Lower leg skin (tissue), 3 donors: ENCODE results near the gene TUBB6.

ENCODE experiments used
- POLR2A ChIP-seq, 2 donors: fragments of 450-650 bp; IDR thresholded peaks; one replicate each; pipeline ENCODE4 v1.6.1; 2016 to 2017; ENCODE audit warnings: antibody characterized with exemption in 2 of 2, mild to moderate bottlenecking in 1 of 2, moderate library complexity in 1 of 2
- TF ChIP-seq, protein P1 (sequence below), 3 donors: fragments of 450-650 bp; IDR thresholded peaks; one replicate each; pipeline ENCODE4 v1.5.1; 2016; ENCODE audit warnings: antibody characterized with exemption in 3 of 3, mild to moderate bottlenecking in 3 of 3, moderate library complexity in 2 of 3

DNA sequence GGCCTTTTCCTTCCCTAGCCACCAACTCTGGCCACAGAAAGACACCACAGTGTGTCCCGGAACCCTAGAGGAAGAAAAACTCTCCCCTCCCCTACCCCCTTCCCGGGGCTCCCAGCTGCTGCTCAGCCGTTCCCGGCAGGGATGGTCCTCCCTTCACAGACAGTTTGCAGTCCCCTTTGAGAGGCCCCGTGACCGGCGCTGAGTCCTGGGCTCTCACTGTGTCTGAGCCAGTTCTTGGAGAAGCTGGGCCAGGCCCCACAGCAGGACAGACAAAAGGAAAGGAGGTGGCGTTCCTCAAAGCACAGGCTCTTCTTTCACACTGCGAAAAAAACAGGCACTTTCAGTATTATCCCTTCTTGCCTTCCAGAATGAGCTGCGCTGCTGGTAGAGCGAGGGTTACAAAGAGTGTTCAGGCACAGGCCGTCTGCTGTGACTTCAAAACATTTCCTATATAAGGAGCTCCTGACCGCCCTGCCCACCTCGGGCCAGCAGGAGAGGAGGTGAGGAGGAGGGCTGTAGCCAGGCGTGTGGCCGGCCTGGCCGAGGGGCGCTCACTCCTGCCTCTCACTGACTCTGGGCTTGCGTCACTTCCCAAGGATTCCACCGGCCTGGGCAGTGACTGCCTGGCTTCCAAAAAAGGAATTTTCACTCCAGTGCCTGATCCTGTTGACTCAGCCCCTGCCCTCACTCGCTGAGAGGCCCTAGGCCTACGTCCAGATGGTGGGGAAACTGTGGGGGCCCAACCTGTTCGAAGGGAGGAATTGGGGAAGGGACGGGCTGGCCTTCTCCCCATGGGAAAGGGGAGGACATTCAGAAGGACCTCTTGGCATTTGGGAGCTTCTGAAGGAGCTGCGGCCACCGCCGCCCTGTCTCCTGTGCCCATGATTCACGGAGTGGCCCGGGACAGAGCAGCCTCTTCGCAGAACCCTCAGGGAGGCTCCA lies 29.0 kb upstream of the TUBB6 start:
- TF ChIP-seq, protein P1, sequence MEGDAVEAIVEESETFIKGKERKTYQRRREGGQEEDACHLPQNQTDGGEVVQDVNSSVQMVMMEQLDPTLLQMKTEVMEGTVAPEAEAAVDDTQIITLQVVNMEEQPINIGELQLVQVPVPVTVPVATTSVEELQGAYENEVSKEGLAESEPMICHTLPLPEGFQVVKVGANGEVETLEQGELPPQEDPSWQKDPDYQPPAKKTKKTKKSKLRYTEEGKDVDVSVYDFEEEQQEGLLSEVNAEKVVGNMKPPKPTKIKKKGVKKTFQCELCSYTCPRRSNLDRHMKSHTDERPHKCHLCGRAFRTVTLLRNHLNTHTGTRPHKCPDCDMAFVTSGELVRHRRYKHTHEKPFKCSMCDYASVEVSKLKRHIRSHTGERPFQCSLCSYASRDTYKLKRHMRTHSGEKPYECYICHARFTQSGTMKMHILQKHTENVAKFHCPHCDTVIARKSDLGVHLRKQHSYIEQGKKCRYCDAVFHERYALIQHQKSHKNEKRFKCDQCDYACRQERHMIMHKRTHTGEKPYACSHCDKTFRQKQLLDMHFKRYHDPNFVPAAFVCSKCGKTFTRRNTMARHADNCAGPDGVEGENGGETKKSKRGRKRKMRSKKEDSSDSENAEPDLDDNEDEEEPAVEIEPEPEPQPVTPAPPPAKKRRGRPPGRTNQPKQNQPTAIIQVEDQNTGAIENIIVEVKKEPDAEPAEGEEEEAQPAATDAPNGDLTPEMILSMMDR (IDR thresholded peaks at IDR 0.05) = no peak
- TF ChIP-seq POLR2A (IDR thresholded peaks at IDR 0.05) = no peak
